Measurements from ENCODE around the gene RNF166. TPM values are rescaled to one million over a fixed set of nuclear protein-coding genes. Genes with fewer than 3 reads are reported as not detected.

Gene RNF166
- total RNA-seq, 1 experiment from 2014 or later: 46.2 TPM

- no peak for TF ChIP-seq ARID4B (CRISPR knock-in tag; IDR thresholded peaks at IDR 0.05; ENCODE audit: borderline replicate concordance)
- TF ChIP-seq GTF2I (CRISPR knock-in tag; conservative IDR thresholded peaks at IDR 0.05): no peak
- TF ChIP-seq ZNF121 (CRISPR knock-in tag; IDR thresholded peaks at IDR 0.05): no peak
- TF ChIP-seq CREM (CRISPR knock-in tag; IDR thresholded peaks at IDR 0.05): no peak
- TF ChIP-seq ZNF396 (CRISPR knock-in tag; IDR thresholded peaks at IDR 0.05; ENCODE audit: borderline replicate concordance): no peak
- TF ChIP-seq IRF1 (CRISPR knock-in tag; IDR thresholded peaks at IDR 0.05): no peak
- TF ChIP-seq ATF2 (CRISPR knock-in tag; IDR thresholded peaks at IDR 0.05; ENCODE audit: borderline replicate concordance, low read depth): no peak
- no peak for TF ChIP-seq ZNF416 (CRISPR knock-in tag; IDR thresholded peaks at IDR 0.05)
These were observed 9.8 kb downstream of the RNF166 start (continued) for GRCh38 chr16:88696441-88696840.

- CTCF ChIA-PET: interaction anchor here (0.6 kb wide), 1 partner anchor 77 kb away, joined by 4 read pairs; no protein-coding TSS in a partner anchor
- Mint-ChIP-seq H3K27me3 (ENCODE audit: low read depth) (no peaks in the 10 kb centered on the region), H3K4me1 (no peaks in the 10 kb centered on the region), H3K36me3 (peaks cover 3% of the 10 kb centered on the region; the same call in 1 of the 2 replicates), H3K9me3 (no peaks in the 10 kb centered on the region), H3K27ac (no peak overlapping the region), H3K4me3 (no peak overlapping the region)
- ATAC-seq: no peak
- POLR2A ChIA-PET: no interaction called here
- TF ChIP-seq USF1 (CRISPR knock-in tag; IDR thresholded peaks at IDR 0.05) (no peak), ZNF281 (CRISPR knock-in tag; IDR thresholded peaks at IDR 0.05) (no peak), SMAD4 (CRISPR knock-in tag; IDR thresholded peaks at IDR 0.05) (no peak), ZNF317 (CRISPR knock-in tag; IDR thresholded peaks at IDR 0.05; ENCODE audit: borderline replicate concordance, low read depth) (no peak), SP1 (CRISPR knock-in tag; conservative IDR thresholded peaks at IDR 0.05) (no peak), SMAD3 (CRISPR knock-in tag; IDR thresholded peaks at IDR 0.05; ENCODE audit: borderline replicate concordance) (no peak), NFATC4 (CRISPR knock-in tag; IDR thresholded peaks at IDR 0.05) (no peak)
- DNase-seq (ENCODE audit: low spot score): no peak
These were observed 10.5 kb downstream of the RNF166 start for GRCh38 chr16:88695753-88696152.

All from WTC11 (cell line).